ENCODE measurements around the gene SLC1A5. TPM values are rescaled to one million over a fixed set of nuclear protein-coding genes. Genes with fewer than 3 reads are reported as not detected.

The SLC1A5 gene
- total and polyA plus RNA-seq, 2 donors (not counting 3 experiments of a cell fraction or from before 2014, with no cell fraction given), result 114 TPM

GRCh38 chr19:46741447-46741846, 46.9 kb downstream of the SLC1A5 start:
- dilution Hi-C loops (cut with MboI; ENCODE audit: extremely low pct_ligation_motif_present, low sequenced_read_pairs) (no loop called here), intact Hi-C loops (cut with micrococcal nuclease) (no loop called here)
- BruUV-seq (replicated peaks), result no TSS peak
- DNase-seq (ENCODE audit: low read depth, low spot score), result no peak
- Histone ChIP-seq H3K4me3 (replicated peaks in 1 of 3; ENCODE audit: insufficient read depth in 1 of 3, low read depth in 1 of 3, low read length in 3 of 3) (no peak overlapping the region), H3K27ac (ENCODE audit: insufficient read depth, low read depth, low read length) (no peak overlapping the region), H3K4me2 (ENCODE audit: insufficient read depth, low read length) (no peak overlapping the region), H4K20me1 (replicated peaks; ENCODE audit: control insufficient read depth, extremely low read depth, insufficient read depth, low read length) (peaks cover 4% of the 10 kb centered on the region), H3K9me3 (replicated peaks; ENCODE audit: control insufficient read depth, insufficient read depth, low read length) (no peaks in the 10 kb centered on the region), H3K9me1 (replicated peaks; ENCODE audit: control insufficient read depth, extremely low read depth, insufficient read depth, low read length) (no peaks in the 10 kb centered on the region), H3K27me3 (ENCODE audit: control insufficient read depth in 2 of 2, insufficient read depth in 2 of 2, low read length in 2 of 2) (no peaks in the 10 kb centered on the region), H3K36me3 (ENCODE audit: control insufficient read depth in 2 of 2, extremely low read depth in 1 of 2, insufficient read depth in 2 of 2, low read length in 2 of 2) (peaks cover 0 to 18% of the 10 kb centered on the region in 2 experiments), H3K4me1 (ENCODE audit: control insufficient read depth, extremely low read depth, insufficient read depth, low read length) (peaks cover 9% of the 10 kb centered on the region), H3K9ac (replicated peaks; ENCODE audit: extremely low read depth, insufficient read depth, low read length) (no peak overlapping the region), H3K79me2 (ENCODE audit: control insufficient read depth, insufficient read depth, low read length) (peaks cover 94% of the 10 kb centered on the region), H2AFZ (ENCODE audit: low read depth, low read length) (no peak overlapping the region)
- ChIA-PET CTCF (interaction anchor here (0.8 to 2.1 kb wide), 8 partner anchors 8 to 53 kb away, joined by 3 to 12 read pairs (median 3); no protein-coding TSS in a partner anchor), POLR2A (no interaction called here)
- no peak for FAIRE-seq
- TF ChIP-seq POLR2AphosphoS5 (IDR thresholded peaks at IDR 0.05; ENCODE audit: insufficient read depth, low read depth, low read length) (no peak), MYC (IDR thresholded peaks at IDR 0.05; ENCODE audit: low read depth, low read length) (no peak), JUN (IDR thresholded peaks at IDR 0.05; ENCODE audit: borderline replicate concordance, insufficient read depth, insufficient read length, low read depth) (no peak), FOS (IDR thresholded peaks at IDR 0.05; ENCODE audit: borderline replicate concordance, insufficient read depth, low read length) (no peak), CTCF (IDR thresholded peaks at IDR 0.05; ENCODE audit: extremely low read depth in 1 of 2, insufficient read depth in 1 of 2, low read depth in 1 of 2, low read length in 2 of 2) (no peak), EZH2 (IDR thresholded peaks at IDR 0.05; ENCODE audit: borderline replicate concordance, low read depth, low read length, severe bottlenecking) (no peak), GATA2 (IDR thresholded peaks at IDR 0.05; ENCODE audit: insufficient read depth, insufficient read length, low read depth, low read length) (no peak), MAX (IDR thresholded peaks at IDR 0.05; ENCODE audit: insufficient read depth, insufficient read length) (no peak)

All from endothelial cell of umbilical vein (primary cell).